GM20000 (cell line): ENCODE results near the gene TMEM141.
"Not testable (repeated sequence)": the region's sequence is repeated elsewhere in the genome, so short reads cannot be mapped to it uniquely, and the experiment has no call there.

ENCODE experiments used
- DNase-seq: peaks from one replicate; pipeline ENCODE4 v3.0.0; 2012; ENCODE audit warnings: low spot score
- TF ChIP-seq, protein P1 (sequence below): IDR thresholded peaks from 2 replicates; pipeline ENCODE4 v1.5.1; 2012; ENCODE audit warnings: mild to moderate bottlenecking, control low read depth; ENCODE audit errors: extremely low read depth, missing control alignments

The TMEM141 gene

DNA sequence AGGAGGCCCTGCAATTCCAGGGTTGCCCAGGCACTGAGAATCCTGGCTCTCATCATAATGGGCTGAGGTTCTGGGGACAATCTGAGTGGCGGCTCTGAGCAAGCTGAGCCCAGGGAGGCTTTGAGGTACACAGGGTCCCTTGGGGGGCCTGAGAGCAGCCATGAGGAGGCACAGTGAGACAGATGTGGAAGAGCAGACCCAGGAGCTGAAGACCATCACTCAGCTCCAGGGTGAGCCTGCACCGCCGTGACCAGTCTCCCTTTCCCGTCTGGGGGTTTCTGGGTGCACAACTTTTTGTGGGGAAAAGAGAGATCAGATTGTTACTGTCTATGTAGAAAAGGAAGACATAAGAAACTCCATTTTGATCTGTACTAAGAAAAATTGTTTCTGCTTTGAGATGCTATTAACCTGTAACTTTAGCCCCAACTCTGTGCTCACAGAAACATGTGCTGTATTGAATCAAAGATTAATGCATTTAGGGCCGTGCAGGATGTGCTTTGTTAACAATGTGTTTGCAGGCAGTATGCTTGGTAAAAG, 5.2 kb downstream of the TMEM141 start, which contains the start of gene CCDC183:
TSS of gene CCDC183 (plus strand) at position 101 of the 537 bp plus-strand sequence. CDS start at position 161, 60 bp downstream.
- DNase-seq, result no peak
- TF ChIP-seq, protein P1, sequence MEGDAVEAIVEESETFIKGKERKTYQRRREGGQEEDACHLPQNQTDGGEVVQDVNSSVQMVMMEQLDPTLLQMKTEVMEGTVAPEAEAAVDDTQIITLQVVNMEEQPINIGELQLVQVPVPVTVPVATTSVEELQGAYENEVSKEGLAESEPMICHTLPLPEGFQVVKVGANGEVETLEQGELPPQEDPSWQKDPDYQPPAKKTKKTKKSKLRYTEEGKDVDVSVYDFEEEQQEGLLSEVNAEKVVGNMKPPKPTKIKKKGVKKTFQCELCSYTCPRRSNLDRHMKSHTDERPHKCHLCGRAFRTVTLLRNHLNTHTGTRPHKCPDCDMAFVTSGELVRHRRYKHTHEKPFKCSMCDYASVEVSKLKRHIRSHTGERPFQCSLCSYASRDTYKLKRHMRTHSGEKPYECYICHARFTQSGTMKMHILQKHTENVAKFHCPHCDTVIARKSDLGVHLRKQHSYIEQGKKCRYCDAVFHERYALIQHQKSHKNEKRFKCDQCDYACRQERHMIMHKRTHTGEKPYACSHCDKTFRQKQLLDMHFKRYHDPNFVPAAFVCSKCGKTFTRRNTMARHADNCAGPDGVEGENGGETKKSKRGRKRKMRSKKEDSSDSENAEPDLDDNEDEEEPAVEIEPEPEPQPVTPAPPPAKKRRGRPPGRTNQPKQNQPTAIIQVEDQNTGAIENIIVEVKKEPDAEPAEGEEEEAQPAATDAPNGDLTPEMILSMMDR, result no peak

DNA sequence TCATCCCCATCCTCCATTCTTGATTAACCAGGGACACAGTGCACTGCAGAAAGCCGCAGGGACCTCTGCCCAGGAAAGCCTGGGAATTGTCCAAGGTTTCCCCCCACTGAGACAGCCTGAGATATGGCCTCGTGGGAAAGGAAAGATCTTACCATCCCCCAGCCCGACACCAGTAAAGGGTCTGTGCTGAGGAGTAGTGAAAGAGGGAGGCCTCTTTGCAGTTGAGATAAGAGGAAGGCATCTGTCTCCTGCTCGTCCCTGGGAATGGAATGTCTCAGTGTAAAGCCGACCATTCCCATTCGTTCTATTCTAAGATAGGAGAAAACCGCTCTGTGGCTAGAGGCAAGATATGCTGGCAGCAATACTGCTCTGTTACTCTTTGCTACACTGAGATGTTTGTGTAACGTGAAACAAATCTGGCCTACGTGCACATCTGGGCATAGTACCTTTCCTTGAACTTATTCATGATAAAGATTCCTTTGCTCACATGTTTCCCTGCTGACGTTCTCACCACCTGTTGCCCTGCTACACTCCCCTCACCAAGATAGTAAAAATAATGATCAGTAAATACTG, 5.7 kb downstream of the TMEM141 start:
- DNase-seq, result not testable (repeated sequence)

DNA sequence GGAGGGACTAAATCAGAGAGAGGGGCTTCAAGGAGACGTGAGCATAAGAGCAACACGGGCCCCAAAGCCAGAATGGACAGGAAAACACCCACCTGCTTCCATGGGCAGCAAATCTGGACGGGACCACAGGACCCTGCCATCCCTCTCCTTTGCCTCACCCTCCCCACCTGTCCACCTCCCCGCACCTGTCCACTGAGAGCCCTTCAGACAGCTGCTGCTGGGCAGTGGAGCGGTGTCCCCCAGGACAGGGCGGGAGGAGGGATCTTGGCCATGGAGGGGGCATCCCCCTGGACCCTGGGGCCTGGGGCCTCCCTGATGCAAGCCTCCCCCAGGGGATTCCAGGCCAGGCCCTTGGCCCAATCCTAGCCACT, 7.5 kb downstream of the TMEM141 start:
- TF ChIP-seq, protein P1, result no peak
- DNase-seq, result no peak

DNA sequence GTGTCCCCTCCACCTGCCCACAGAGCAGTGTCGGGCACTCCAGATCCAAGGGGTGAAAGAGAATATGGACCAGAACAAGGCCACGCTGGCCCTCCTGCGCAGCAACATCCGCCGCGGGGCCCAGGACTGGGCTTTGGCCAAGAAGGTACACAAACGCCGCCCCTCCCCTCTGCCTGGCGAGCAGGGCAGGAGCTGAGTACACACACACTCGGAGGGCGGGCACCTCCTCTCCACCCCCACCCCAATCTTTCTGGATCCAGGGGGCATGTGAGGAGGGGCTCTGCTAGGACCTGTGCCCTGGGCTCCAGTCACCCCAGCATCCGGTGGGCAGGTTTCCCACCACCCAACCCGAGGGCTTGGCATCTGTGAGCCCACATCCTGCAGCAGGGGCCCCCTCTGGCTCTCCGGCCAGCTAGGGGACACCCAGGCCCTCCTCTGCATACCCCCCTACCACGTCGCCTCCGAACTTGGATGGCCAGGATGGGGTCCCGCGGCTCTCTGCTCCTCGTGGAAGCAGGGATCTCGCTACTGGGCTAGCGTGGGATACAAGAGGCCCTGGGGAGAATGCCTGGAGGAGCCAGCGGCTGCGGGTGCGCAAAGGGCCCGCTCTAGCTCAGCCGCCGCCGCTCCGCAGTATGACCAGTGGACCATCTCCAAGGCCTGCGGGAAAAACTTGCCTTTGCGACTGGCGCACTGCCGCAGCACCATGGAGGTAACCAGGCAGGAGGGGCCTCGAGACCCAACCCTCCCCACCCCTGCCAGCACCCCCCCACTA, 8.1 kb downstream of the TMEM141 start:
- TF ChIP-seq, protein P1, result no peak
- DNase-seq, result no peak

DNA sequence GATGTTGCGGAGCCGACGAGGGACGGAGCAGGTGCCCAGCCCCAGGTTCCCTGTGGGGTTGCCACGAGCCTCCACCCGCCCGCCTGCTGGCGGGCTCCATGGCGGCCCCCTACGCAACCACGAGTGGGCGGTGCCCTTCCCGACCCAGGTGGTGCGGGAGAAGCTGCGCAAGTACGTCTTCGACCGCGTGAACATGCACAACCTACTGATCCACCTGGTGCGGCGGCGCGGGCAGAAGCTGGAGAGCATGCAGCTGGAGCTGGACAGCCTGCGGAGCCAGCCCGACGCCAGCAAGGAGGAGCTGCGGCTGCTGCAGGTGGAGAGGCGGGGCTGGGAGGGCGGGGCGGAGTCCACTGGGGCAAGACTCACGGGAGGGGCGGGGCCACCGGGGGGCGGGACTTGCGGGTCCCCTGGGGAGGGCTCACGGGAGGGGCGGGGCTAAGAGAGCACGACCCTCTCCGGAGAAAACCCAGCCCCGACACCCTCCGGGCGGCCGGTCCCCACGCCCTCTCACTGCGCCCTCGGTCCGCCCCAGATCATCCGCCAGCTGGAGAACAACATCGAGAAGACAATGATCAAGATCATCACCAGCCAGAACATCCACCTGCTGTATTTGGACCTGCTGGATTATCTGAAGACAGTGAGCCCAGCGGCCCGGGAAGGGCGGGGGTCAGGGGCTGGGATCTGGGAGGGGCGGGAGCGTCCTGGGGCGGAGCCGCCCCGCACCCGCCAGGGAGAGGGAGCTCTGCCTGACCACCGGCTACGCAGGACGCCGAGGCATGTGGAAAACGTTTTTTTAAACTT, 8.9 kb downstream of the TMEM141 start:
- TF ChIP-seq, protein P1, result no peak
- peak; percentile 93 for DNase-seq

DNA sequence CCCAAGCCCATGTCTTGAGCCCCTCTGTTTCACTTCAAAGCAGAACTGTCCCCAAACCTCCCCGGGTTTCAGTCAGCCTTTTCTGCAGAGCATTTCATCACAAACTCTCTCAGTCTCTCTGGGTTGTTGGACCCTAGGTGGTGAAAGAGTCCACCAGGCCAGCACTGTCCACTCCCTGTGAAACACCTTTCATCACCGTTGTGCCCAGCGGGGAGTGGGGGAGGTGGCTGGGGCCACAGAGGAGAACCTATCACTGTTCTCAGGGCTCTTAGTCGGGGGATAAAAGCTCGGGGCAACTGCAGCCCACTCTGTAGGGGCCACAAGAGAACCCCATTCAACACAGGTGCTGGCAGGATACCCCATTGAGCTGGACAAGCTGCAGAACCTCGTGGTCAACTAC, 11.2 kb downstream of the TMEM141 start:
- DNase-seq, result no peak
- TF ChIP-seq, protein P1, result no peak

DNA sequence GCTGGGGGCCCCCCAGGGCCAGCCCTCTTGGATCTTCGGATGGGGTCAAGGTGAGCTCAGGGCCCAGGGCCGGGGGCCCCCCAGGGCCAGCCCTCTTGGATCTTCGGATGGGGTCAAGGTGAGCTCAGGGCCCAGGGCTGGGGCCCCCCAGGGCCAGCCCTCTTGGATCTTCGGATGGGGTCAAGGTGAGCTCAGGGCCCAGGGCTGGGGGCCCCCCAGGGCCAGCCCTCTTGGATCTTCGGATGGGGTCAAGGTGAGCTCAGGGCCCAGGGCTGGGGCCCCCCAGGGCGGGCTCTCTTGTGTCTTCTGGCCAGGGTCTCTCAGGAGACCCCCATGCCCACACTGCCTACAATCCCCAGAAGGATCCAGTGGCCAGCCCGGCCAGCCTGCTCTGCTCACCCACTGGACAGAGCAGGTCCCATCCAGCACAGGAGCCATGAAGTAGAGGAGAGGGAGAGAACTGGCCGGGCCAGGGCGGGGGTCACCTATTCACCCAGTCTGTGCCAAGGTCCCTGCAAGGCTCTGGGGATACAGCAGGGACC, 11.9 kb downstream of the TMEM141 start:
- peak; percentile 4 for DNase-seq
